Stimulated activated CD4-positive, alpha-beta T cell treated with anti-CD3 and anti-CD28 coated beads, Interleukin-2, amount 100 ng/mL, for 24 hours (primary cell): ENCODE data around the gene TUBA3C.

Experiments
- DNase-seq, 2 donors: peaks; one replicate each; pipeline ENCODE4 v3.0.0-alpha.2; 2020

The TUBA3C gene

GRCh38 chr13:19159761-19160420 is 21.7 kb downstream of the TUBA3C start:
- DNase-seq, result no peak

DNA sequence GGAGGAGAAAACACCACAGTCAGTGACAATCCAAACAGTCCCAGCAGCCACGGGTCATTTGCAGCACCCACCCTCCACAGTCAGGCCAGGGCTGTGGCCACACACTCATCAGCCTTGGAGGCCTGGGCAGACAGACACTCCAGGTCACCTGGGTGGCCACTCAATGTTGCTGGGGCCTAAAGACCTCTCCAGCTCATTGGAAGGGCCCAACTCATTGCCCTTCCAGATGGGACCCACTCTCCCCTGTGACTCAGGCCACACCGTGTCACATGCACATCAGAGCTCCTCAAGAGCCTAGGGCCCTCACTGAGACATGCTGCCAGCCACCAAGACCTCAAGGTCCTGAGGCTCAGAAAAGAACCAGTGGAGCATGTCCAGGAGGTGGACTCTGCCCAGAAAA is 22.4 kb downstream of the TUBA3C start:
- no peak for DNase-seq

DNA sequence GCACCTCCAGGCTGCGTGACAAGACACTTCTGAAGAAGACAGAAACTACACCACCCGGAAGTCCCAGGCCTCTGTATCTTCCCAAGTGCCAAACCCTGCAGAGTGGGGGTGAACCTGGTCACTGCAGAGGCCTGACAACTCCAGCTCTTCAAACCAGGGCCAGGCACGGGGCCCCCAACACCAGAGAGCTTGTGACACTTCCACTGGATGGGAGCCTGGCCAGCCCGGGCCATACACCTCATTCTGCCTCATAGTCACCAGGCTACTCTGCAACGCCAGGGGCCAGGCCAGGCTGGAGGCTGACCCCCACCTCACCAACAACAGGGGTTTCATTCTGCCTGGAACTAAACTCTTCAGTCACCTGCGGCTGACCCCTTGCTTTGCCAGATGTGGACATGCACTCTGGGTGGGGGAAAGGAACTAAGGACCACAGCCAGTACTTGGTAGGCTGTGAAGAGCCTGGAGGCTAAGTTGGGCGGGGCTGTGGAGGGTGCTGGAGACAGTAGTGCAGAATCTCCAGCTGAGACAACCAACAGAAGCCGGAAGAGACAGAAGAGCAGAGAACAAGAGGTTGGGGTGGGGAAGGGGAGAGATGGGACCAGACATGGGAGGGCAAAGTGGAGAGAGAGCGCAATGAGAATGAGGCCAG is 23.0 kb downstream of the TUBA3C start:
- no peak for DNase-seq

DNA sequence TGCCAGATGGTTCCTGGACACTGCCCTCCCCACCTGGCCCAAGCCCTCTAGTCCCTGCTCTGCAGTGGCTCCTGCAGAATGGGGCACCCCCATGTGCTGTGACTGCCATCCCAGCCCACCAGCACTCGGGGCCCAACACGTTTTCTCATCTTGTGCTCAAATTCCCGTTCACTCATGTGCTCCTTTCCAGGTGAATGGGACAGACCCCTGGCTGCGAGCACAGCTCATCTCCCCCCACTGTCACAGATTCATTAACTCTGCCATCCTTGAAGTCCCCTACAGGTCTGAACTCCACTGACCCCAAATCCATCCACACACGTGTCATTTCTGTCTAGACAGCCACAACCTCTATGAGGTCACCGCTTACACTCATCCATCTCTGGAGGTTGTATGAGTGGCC is 23.6 kb downstream of the TUBA3C start:
- no peak for DNase-seq

DNA sequence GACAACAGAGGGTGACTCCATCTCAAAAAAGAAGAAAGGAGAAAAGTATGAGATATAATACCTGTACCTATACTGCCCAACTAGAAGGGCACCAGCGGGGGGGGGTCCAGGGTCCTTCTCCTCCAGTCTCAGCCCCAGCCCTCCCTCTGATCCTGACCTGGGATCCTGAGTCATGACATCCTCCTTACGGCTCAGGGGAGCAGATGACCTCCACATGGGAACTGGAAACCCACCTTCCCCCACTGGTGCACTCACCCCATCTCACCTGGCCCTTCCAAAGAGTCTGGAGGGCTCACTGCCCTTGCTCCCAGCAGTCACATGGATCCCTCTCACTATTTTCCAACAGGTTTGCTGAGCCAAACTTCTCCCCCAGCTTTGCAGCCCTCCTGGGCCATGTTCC is 24.2 kb downstream of the TUBA3C start:
- no peak for DNase-seq

- DNase-seq, result no peak
Measured at GRCh38 chr13:19156013-19156825, 25.4 kb downstream of the TUBA3C start.

DNA sequence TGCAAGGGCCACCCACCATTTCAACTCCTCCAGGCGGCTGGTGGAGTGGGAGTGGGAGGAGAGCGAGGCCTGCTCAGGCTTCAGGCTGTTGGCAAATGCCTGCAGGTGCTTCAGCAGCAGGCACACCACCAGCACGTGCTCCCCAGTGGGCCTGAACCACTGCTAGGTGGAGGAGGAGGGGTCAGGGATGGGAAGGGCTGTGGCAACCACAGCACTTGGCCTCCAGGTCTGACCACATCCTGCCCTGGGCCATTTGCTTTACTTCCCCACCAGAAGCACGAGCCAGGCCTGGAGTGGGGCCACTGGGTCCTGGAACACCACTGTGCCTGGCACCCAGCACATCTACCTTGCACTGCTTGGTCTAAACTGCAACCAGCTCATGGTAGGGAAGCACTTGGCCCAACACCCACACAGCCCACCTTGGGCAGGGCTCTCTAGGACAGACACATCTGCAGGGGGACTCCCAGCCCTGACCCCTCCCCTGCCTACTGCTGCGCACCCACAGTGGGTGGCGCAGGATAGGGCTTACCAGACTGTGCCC is 26.2 kb downstream of the TUBA3C start:
- no peak for DNase-seq

- no peak for DNase-seq
Measured at GRCh38 chr13:19154843-19155242, 26.8 kb downstream of the TUBA3C start.

- DNase-seq, result peak in 1 of 2 donors; percentile 35
Measured at GRCh38 chr13:19153782-19154450, 27.7 kb downstream of the TUBA3C start.

DNA sequence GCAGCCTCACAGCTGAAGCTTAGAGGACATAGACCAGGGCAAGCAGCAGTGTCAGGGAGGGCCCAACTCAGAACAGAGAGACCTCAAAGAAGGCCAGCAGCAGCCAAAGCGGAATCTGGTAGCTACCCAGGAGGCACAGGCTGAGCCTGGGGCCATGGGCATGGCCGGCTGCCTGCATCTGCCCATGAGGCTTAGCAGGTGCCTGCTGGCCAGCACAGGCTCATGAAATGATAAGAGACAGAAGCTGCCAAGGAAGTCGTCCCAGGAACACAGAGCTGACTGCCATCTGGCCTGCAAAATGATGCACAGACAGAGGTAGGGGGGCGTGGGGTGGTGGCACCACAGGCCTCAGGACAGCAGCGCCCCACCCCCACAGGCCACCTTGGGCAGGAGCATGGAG is 29.2 kb downstream of the TUBA3C start:
- no peak for DNase-seq

DNA sequence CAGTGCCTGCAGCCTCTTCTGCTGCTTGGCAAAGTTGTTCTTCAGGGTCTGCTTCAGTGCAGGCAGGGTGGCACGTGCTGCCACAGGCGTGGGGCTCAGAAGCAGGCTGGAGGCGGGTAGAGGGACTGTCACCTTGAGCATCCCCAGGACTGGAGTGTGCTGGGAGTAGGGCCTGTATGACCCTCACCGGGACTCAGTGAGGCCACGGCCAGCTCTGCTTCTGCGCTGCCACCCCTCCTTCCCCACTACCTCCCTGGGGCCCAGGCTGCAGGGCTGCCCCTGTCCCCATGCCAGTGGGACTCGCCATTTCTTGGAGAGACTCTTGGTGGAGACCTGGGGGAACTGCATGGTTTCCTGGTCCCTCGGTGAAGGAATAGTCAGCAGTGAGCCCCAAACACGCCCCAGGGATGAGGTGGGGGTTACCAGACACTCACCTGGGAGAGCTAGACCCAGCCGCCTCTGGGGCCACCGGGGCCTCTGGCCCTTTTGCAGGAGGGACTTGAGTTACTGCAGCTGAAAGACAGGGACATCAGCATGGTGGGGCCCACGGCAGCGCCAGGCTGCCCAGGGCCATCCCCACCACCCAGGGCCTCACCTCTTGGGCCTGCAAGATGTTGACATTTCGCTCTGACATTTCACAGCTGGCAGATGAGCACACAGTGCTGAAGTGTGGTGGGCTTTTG is 29.9 kb downstream of the TUBA3C start:
- DNase-seq, result no peak

GRCh38 chr13:19150712-19151228 is 30.9 kb downstream of the TUBA3C start:
- DNase-seq, result no peak

- DNase-seq, result no peak
Measured at GRCh38 chr13:19150226-19150625, 31.4 kb downstream of the TUBA3C start.

DNA sequence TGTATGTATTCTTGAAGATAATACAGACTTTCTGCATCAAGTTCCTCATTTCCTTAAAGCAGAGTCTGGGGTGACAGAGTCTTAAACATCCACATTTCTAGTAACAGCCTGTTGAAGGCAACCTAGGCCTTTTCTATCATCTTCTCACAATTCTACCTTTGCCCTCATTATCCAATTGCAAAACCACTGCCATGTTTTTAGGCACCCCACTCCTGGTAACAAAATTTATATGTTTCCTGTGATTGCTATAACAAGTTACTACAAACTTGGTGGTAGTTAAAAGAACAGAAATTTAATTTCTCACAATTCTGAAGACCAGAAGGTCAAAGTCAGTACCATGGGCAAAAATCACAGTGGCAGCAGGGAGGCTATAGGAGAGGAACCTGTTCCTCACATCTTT is 33.1 kb downstream of the TUBA3C start:
- DNase-seq, result no peak
